NCI-H1436 (cell line): Measurements from ENCODE around the gene PHLDA1.

ENCODE experiments used
- DNase-seq: peaks from one replicate; lab custom pipeline; 2025; lab: John Stamatoyannopoulos, UW

Gene PHLDA1

GRCh38 chr12:76031414-76032042 is at the start of gene PHLDA1:
Gene PHLDA1 (minus strand): TSS chr12:76031776.
- DNase-seq, result peak; percentile 71

DNA sequence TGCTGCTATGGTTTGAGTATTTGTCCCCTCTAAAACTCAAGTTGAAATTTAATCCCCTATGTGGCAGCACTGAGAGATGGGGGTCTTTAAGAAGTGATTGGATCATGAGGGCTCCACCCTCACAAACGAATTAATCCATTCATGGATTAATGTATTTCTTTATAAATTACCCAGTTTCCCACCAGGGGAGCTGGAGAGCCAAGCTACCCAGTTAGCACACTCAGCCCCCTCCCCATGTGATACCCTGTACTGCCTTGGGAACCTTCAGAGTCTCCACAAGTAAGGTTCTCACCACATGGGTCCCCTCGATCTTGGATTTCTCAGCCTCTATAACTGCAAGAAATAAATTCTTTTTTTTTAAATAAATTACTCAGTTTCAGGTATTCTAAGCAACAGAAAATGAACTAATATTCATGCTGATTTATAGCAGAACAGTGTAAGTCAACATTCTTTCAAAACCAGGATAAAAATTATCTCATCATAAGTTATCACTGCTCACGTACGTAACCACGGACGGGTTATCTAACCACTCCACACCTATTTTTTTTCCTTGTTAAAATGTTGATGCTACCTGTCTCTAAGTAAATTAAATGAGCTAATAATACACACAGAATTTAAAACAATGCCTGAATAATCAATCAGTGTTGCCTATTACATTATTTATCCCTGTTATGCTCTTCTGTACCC is 49.3 kb upstream of the PHLDA1 start:
- no peak for DNase-seq

DNA sequence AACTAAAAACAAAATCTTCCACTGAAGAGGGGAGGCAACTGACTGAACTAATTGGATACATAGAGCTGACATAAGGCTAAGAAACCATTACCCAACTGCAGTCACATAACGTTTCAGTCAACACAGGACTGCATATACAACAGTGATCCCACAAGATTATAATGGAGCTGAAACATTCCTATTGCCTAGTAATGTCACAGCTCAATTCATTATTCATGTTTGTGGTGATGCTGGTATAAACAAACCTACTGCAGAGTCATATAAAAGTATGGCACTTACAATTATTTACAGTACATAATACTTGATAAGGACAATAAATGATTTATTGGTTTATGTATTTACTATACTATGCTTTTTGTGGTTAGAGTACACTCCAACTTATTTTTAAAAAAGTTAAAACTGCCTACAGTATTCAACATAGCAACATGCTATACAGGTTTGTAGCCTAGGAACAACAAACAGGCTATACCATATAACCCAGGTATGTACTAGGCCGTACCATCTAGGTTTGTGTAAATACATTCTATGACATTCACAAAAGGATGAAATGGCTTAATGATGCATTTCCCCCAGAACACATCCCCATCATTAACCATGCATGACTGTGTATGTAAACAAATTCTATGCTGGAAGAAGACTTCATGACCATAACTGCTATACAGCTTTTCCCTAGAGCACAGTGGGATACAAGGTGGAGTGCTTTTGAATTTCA is 48.6 kb upstream of the PHLDA1 start:
- DNase-seq, result no peak

DNA sequence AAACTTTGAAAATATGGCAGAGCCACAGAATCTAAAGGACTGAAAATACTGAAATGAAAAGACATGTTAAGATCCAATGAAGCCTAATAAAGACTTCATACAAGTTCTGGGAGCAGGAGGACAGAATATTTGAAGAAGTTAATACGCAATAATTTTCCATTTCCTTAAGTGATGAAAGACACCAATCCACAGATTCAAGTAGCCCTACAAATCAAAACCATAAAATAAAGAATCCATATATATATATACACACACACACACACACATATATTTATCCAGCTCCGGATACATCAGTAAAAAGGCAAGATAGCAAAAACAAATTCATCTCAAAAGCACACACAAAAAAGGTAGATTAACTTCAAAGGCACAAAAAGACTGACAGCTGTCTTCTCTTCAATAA is 47.2 kb upstream of the PHLDA1 start:
- DNase-seq, result no peak

- DNase-seq, result no peak
These were observed 43.9 kb upstream of the PHLDA1 start for GRCh38 chr12:76075448-76075847.

DNA sequence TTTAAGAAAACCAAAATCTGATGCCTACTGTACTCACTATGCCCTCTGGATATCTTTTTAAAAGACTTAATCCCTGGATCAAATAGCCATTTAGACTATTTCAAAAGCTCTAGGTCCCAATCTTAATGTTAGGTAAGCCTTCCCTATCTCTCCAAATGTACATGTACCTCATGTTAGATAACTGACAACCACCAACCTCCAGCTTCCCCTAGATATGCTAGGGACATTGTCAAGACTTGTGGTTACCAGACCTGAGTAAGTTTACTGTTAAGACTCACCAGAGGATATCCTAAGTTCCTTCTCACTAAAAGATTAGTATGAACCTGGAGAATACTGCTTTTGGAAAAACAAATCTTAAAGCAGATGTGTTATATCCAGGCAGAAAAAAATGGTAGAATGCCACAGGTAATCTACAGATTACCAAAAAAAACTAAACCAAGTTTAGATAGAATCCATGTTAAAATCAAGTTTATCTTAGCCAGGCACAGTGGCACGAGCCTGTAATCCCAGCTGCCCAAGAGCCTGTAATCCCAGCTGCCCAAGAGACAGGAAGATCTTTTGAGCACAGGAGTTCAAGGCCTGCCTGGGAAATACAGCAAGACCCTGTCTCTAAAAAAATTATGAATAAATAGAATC is 43.2 kb upstream of the PHLDA1 start:
- no peak for DNase-seq

DNA sequence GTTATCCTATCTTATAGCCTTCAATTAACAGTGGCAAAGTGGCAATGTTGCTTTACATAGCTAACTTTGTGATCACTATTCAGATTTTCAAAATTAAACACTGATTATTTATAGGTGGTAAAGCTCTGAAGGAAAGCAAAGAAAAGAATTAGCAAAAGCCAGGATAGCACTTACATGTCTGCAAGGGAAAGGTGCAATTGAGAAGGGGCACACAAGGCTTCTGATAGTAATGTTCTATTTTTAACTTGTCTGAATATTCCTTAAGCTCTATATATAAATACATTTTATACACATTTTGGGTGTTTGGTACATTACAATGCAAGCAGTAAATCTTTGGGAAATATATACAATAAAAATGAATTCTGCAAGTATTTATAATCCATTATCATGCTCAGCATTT is 42.0 kb upstream of the PHLDA1 start:
- no peak for DNase-seq

DNA sequence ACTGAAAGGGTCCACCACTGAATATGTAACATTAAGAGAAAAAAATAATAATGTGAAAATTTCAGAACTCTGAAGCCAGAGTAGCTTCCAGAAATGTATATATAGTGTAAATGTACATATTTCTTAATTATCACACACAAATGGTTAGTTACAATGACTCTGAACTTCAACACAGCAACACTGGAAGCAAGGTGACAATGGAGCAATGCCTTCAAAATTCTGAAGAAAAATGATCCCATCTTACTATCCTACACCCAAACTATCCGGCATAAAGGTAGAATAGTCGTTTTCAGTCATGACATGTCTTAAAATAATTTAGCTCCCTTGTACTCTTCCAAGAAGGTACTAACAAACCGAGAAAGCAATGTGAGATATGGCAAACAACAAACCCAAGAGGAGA is 41.0 kb upstream of the PHLDA1 start:
- no peak for DNase-seq

- DNase-seq, result no peak
These were observed 37.8 kb upstream of the PHLDA1 start for GRCh38 chr12:76069339-76069738.

DNA sequence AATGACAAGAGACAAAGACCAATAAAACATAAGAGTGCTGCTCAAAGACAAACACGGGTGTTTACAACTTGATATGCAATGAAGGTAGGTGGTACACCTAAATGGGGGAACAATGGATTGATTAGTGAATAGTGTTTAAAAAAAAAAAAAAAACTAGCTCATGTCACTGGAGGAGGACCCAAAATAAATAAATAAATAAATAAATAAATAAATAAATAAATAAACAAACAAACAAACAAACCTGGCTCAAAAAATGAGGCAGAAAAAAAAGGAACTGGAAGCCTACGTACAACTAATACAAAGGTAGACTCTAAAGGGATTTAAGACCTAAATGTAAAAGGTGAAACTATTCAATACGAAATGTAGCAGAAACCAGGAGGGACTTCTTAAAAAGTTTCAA is 34.3 kb upstream of the PHLDA1 start:
- no peak for DNase-seq

GRCh38 chr12:76064904-76065303 is 33.3 kb upstream of the PHLDA1 start:
- no peak for DNase-seq

DNA sequence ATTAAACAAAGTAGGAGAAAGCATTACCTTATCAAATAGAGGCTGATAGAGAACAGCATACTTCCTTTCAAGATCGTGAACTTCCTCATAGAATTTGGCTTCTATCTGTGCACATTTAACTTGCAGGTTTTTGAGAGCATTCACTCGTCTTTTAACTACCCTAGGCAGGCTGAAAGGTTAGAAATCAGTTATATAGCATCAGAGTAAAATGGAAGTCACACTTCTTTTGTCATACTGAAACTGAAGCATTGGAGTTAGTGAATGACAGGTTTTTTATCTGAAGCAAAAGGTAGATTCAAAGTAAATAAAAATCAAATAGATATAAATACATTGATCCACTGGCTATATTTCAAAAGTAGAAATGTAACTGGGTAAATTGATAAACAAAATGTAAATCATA is 28.5 kb upstream of the PHLDA1 start:
- DNase-seq, result no peak

GRCh38 chr12:76057326-76057725 is 25.8 kb upstream of the PHLDA1 start:
- no peak for DNase-seq

- no peak for DNase-seq
These were observed 23.8 kb upstream of the PHLDA1 start for GRCh38 chr12:76055393-76055792.

DNA sequence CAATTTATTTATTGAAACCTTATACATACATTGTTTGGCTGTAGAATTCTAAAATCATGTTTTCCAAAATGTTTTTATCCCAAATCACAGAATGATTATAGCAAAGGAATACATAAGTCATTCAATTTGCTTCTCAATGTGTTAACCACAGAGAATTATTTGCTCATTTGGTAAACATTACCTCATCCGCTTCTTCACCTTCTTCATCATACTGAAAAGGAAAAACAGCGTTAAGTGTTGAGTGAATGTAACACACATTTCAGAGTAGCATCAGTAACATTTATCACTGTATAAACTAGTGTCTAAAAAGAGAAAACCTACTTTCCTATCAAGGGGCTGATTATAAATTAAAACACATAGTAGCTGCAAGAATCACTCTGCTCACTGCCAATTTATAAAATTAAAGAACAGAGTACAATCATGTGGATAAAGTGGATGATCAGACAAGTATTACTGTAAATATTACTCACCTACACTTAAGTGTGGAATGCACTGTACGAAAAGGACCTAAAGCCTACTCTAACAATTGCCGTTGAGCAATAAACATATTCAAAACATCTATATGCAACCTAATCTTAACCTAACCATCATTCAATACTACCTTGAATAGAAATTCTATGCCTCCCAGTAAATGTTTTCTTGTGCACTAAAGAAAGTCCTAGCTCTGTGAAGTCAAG is 18.1 kb upstream of the PHLDA1 start:
- no peak for DNase-seq

GRCh38 chr12:76047742-76048141 is 16.2 kb upstream of the PHLDA1 start:
- DNase-seq, result no peak

GRCh38 chr12:76047060-76047459 is 15.5 kb upstream of the PHLDA1 start:
- DNase-seq, result no peak

GRCh38 chr12:76043377-76043776 is 11.8 kb upstream of the PHLDA1 start:
- DNase-seq, result no peak

- no peak for DNase-seq
These were observed 10.6 kb upstream of the PHLDA1 start for GRCh38 chr12:76042147-76042546.

DNA sequence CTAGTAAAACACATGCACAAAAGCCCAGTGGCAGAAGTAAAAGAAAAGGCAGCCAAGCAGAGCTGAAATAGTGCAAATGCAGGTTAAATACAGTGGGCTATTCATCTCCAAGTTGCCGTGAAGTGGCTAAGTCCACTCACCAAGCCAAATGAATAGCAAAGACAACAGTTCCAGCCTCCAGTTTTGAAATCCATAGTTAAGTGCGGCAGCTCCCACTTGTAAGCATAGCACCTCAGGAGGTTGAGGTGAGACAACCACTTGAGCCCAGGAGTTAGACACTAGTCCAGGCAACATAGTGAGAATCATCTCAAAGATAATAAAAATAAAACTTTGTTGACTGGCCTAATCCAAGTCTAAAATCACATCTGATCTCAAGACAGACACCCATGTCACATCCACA is 9.8 kb upstream of the PHLDA1 start:
- no peak for DNase-seq

DNA sequence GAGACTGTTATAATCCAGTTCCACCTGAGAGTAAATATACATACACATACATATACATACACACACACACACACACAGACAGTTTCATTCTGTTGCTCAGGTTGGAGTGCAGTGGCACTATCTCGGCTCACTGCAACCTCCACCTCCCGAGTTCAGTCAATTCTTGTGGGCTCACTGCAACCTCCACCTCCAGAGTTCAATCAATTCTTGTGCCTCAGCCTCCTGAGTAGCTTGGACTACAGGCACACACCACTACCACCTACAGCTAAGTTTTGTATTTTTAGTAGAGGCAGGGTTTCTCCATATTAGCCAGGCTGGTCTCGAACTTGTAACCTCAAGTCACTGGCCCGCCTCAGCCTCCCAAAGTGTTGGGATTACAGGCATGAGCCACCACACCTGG is 8.9 kb upstream of the PHLDA1 start:
- DNase-seq, result no peak

- DNase-seq, result no peak
These were observed 6.6 kb upstream of the PHLDA1 start for GRCh38 chr12:76038176-76038575.
